A549 (cell line): ENCODE data around the gene CYP4V2. TPM values are rescaled to one million over a fixed set of nuclear protein-coding genes. Genes with fewer than 3 reads are reported as not detected.

ENCODE experiments used
- ATAC-seq, 2 experiments: fragments of 200-7000 bp in 1 of 2; fragments of >200 bp in 1 of 2; cut with Nextera tagmentation in 1 of 2; cut with Tn5 transposase in 1 of 2; 3 replicates each; pipeline versions ENCODE4 v1.8.0 to v1.9.1; 2018 to 2020; ENCODE audit warnings: mild to moderate bottlenecking in 1 of 2, moderate library complexity in 1 of 2
- CTCF ChIA-PET: fragments of 300-600 bp; sonication (Branson Sonifier 250); formaldehyde crosslinking; extraction: SDS; loops from one replicate; lab custom pipeline; 2021; ENCODE audit warnings: antibody characterized with exemption, inconsistent platforms; lab: Yijun Ruan, JAX
- POLR2A ChIA-PET: fragments of 350-600 bp; formaldehyde crosslinking; extraction: SDS; loops from one replicate; lab custom pipeline; 2021; ENCODE audit warnings: antibody characterized with exemption, inconsistent platforms; lab: Yijun Ruan, JAX
- DNase-seq, 2 experiments: peaks; one replicate each; pipeline versions ENCODE4 v3.0.0 to v3.0.0-alpha.2; 2011 to 2016; ENCODE audit warnings: low read depth in 1 of 2, low spot score in 1 of 2
- FAIRE-seq: peaks from 2 replicates; lab custom pipeline; 2011; peaks lifted over from hg19 to GRCh38; lab: Jason Lieb, UNC
- H3K27ac ChIP-seq, 2 experiments: fragments of >200 bp; sonication (Bioruptor Twin); formaldehyde crosslinking; 3 replicates each; pipeline ENCODE4 v1.5.1; 2016 to 2017
- H3K4me1 ChIP-seq: fragments of >200 bp; sonication (Bioruptor Twin); formaldehyde crosslinking; 3 replicates; pipeline ENCODE4 v1.6.1; 2016
- H3K4me2 ChIP-seq: fragments of >200 bp; sonication (Bioruptor Twin); formaldehyde crosslinking; 3 replicates; pipeline ENCODE4 v1.6.1; 2016
- H3K4me3 ChIP-seq: fragments of >200 bp; sonication (Bioruptor Twin); formaldehyde crosslinking; 3 replicates; pipeline ENCODE4 v1.5.1; 2016
- H3K9me3 ChIP-seq: fragments of >200 bp; sonication (Bioruptor Twin); formaldehyde crosslinking; 3 replicates; pipeline ENCODE4 v1.6.1; 2016
- BHLHE40 ChIP-seq: IDR thresholded peaks from 2 replicates; pipeline ENCODE4 v1.6.1; 2012; ENCODE audit warnings: low read depth, low read length, inconsistent platforms
- CBX2 ChIP-seq: fragments of 200-600 bp; sonication (generic); IDR thresholded peaks from 2 replicates; pipeline ENCODE4 v1.6.1; 2016; ENCODE audit warnings: low read depth, mild to moderate bottlenecking, borderline replicate concordance
- CEBPB ChIP-seq, 2 experiments: fragments of >200 bp in 1 of 2; sonication (Bioruptor Twin) in 1 of 2; formaldehyde crosslinking in 1 of 2; IDR thresholded peaks; 2 replicates each; pipeline ENCODE4 v1.6.1; 2012 to 2016
- HOXB5 ChIP-seq: fragments of 250-450 bp; sonication (Bioruptor Pico); IDR thresholded peaks from 2 replicates; pipeline ENCODE4 v1.5.0; 2020; ENCODE audit warnings: mild to moderate bottlenecking, moderate library complexity
- MAFK ChIP-seq: fragments of 450-650 bp; IDR thresholded peaks from 2 replicates; pipeline ENCODE4 v1.6.1; 2014; ENCODE audit not compliant: partially characterized antibody
- MAZ ChIP-seq: fragments of 150-350 bp; IDR thresholded peaks from 2 replicates; pipeline ENCODE4 v1.6.1; 2014; ENCODE audit warnings: antibody characterized with exemption, low read depth, low read length, borderline replicate concordance
- MYC ChIP-seq: IDR thresholded peaks from 2 replicates; pipeline ENCODE4 v1.6.1; 2012; ENCODE audit warnings: mild to moderate bottlenecking, inconsistent platforms, low read length, improper control_type of control experiment, borderline replicate concordance
- NR3C1 ChIP-seq: fragments of >200 bp; sonication (Bioruptor Twin); formaldehyde crosslinking; IDR thresholded peaks from 3 replicates; pipeline ENCODE4 v1.6.1; 2017
- POLR2A ChIP-seq: IDR thresholded peaks from 2 replicates; pipeline ENCODE4 v1.6.1; 2012; ENCODE audit warnings: mild to moderate bottlenecking, low read length
- RCOR1 ChIP-seq: fragments of 150-350 bp; IDR thresholded peaks from 2 replicates; pipeline ENCODE4 v1.6.1; 2014; ENCODE audit warnings: antibody characterized with exemption, low read length, low read depth
- ZC3H11A ChIP-seq: fragments of 450-650 bp; IDR thresholded peaks from 2 replicates; pipeline ENCODE4 v1.6.1; 2014; ENCODE audit warnings: antibody characterized with exemption, mild to moderate bottlenecking
- ZFP36 ChIP-seq: fragments of 450-650 bp; IDR thresholded peaks from 2 replicates; pipeline ENCODE4 v1.6.1; 2014; ENCODE audit warnings: borderline replicate concordance; ENCODE audit not compliant: partially characterized antibody
- ZSCAN20 ChIP-seq: fragments of 250-450 bp; sonication (Bioruptor Pico); IDR thresholded peaks from 2 replicates; pipeline ENCODE4 v1.8.0; 2022; ENCODE audit warnings: mild to moderate bottlenecking, moderate library complexity
- WGBS: methylation state at CpG from one replicate; pipeline ENCODE4 v1.1.6; 2017; ENCODE audit errors: missing lambda C conversion rate; 5-methylcytosine and 5-hydroxymethylcytosine counted together
- polyA plus RNA-seq, 4 experiments: library from polyadenylated mRNA; depleted of rRNA in 3 of 4; stranded (reverse); fragments of >200 nt; fragmentation: RNase III in 1 of 4; extraction: RNeasy Plus Mini Kit Qiagen cat#74134 plus additional on column Dnase treatment in 1 of 4; gene quantifications; 2 replicates in 3 of 4; 3 replicates in 1 of 4; pipeline ENCODE4 v1.2.3, GENCODE V29; 2011 to 2017
- TF ChIP-seq, protein P1 (sequence below): fragments of 250-450 bp; sonication (Bioruptor Pico); IDR thresholded peaks from 2 replicates; pipeline ENCODE4 v1.5.0; 2021; ENCODE audit warnings: mild to moderate bottlenecking, moderate library complexity, borderline replicate concordance
- TF ChIP-seq, protein P2 (sequence below): IDR thresholded peaks from 2 replicates; pipeline ENCODE4 v1.6.1; 2012; ENCODE audit warnings: low read depth, borderline replicate concordance
- TF ChIP-seq, protein P3 (sequence below): fragments of >200 bp; sonication (Bioruptor Twin); formaldehyde crosslinking; IDR thresholded peaks from 2 replicates; pipeline ENCODE4 v1.6.1; 2016
- TF ChIP-seq, protein P4 (sequence below): fragments of >200 bp; sonication (Bioruptor Twin); formaldehyde crosslinking; IDR thresholded peaks from 3 replicates; pipeline ENCODE4 v1.5.1; 2016
- TF ChIP-seq, protein P5 (sequence below): fragments of 200-600 bp; sonication (generic); IDR thresholded peaks from 2 replicates; pipeline ENCODE4 v1.6.1; 2016; ENCODE audit warnings: antibody characterized with exemption, mild to moderate bottlenecking, moderate library complexity

CYP4V2 gene
- polyA plus RNA-seq, 2 of the 4 experiments (the other 2 are of a cell fraction), result 3.0 to 5.0 TPM

DNA sequence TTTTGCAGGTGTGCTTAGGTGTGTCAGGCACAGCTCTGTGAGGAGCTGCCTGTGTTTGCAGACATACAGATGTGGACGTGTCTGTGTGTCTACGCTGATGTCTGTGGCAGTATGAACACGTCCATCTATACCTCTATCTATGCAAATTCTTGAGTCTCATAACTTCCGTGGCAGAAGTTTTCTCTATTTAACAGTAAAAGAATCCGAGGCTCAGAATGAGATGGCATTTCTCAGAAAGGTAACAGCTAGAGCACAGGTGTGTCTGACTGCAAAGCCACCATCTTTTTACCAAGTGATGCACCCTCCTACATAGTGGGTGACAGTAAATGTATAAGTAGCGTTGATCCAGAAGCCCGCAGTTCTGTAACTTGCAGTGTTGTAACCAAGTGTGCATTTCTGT, 39.9 kb upstream of the CYP4V2 start:
- Histone ChIP-seq H3K4me3 (no peak overlapping the region), H3K9me3 (no peaks in the 10 kb centered on the region), H3K4me2 (no peak overlapping the region), H3K4me1 (peaks cover 11% of the 10 kb centered on the region; the same call in 2 of the 3 replicates), H3K27ac (no peak overlapping the region)
- DNase-seq, result no peak
- WGBS, result 83% methylated on average over 7 of the region's 7 CpGs
- CTCF ChIA-PET, result interaction anchor here (1.2 kb wide), 1 partner anchor 554 kb away, joined by 3 read pairs; no protein-coding TSS in a partner anchor
- no peak for ATAC-seq
- POLR2A ChIA-PET, result no interaction called here
- TF ChIP-seq HOXB5 (CRISPR knock-in tag) (no peak), MAZ (no peak), ZSCAN20 (CRISPR knock-in tag) (no peak), NR3C1 (no peak), ZC3H11A (no peak), MYC (no peak), CBX2 (no peak), MAFK (no peak), CEBPB (IDR thresholded peaks at IDR 0.05) (no peak), ZFP36 (no peak), POLR2A (no peak), RCOR1 (no peak), BHLHE40 (no peak)
- TF ChIP-seq, protein P1, sequence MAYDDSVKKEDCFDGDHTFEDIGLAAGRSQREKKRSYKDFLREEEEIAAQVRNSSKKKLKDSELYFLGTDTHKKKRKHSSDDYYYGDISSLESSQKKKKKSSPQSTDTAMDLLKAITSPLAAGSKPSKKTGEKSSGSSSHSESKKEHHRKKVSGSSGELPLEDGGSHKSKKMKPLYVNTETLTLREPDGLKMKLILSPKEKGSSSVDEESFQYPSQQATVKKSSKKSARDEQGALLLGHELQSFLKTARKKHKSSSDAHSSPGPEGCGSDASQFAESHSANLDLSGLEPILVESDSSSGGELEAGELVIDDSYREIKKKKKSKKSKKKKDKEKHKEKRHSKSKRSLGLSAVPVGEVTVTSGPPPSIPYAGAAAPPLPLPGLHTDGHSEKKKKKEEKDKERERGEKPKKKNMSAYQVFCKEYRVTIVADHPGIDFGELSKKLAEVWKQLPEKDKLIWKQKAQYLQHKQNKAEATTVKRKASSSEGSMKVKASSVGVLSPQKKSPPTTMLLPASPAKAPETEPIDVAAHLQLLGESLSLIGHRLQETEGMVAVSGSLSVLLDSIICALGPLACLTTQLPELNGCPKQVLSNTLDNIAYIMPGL (CRISPR knock-in tag), result no peak
- TF ChIP-seq, protein P2, sequence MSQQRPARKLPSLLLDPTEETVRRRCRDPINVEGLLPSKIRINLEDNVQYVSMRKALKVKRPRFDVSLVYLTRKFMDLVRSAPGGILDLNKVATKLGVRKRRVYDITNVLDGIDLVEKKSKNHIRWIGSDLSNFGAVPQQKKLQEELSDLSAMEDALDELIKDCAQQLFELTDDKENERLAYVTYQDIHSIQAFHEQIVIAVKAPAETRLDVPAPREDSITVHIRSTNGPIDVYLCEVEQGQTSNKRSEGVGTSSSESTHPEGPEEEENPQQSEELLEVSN, result no peak
- TF ChIP-seq, protein P3, sequence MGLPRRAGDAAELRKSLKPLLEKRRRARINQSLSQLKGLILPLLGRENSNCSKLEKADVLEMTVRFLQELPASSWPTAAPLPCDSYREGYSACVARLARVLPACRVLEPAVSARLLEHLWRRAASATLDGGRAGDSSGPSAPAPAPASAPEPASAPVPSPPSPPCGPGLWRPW, result no peak
- TF ChIP-seq, protein P4, sequence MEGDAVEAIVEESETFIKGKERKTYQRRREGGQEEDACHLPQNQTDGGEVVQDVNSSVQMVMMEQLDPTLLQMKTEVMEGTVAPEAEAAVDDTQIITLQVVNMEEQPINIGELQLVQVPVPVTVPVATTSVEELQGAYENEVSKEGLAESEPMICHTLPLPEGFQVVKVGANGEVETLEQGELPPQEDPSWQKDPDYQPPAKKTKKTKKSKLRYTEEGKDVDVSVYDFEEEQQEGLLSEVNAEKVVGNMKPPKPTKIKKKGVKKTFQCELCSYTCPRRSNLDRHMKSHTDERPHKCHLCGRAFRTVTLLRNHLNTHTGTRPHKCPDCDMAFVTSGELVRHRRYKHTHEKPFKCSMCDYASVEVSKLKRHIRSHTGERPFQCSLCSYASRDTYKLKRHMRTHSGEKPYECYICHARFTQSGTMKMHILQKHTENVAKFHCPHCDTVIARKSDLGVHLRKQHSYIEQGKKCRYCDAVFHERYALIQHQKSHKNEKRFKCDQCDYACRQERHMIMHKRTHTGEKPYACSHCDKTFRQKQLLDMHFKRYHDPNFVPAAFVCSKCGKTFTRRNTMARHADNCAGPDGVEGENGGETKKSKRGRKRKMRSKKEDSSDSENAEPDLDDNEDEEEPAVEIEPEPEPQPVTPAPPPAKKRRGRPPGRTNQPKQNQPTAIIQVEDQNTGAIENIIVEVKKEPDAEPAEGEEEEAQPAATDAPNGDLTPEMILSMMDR, result no peak
- TF ChIP-seq, protein P5, sequence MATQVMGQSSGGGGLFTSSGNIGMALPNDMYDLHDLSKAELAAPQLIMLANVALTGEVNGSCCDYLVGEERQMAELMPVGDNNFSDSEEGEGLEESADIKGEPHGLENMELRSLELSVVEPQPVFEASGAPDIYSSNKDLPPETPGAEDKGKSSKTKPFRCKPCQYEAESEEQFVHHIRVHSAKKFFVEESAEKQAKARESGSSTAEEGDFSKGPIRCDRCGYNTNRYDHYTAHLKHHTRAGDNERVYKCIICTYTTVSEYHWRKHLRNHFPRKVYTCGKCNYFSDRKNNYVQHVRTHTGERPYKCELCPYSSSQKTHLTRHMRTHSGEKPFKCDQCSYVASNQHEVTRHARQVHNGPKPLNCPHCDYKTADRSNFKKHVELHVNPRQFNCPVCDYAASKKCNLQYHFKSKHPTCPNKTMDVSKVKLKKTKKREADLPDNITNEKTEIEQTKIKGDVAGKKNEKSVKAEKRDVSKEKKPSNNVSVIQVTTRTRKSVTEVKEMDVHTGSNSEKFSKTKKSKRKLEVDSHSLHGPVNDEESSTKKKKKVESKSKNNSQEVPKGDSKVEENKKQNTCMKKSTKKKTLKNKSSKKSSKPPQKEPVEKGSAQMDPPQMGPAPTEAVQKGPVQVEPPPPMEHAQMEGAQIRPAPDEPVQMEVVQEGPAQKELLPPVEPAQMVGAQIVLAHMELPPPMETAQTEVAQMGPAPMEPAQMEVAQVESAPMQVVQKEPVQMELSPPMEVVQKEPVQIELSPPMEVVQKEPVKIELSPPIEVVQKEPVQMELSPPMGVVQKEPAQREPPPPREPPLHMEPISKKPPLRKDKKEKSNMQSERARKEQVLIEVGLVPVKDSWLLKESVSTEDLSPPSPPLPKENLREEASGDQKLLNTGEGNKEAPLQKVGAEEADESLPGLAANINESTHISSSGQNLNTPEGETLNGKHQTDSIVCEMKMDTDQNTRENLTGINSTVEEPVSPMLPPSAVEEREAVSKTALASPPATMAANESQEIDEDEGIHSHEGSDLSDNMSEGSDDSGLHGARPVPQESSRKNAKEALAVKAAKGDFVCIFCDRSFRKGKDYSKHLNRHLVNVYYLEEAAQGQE, result no peak
- no peak for FAIRE-seq
